Stomach (tissue), 4 donors: ENCODE results near the gene ZNF438.

ENCODE experiments used
- POLR2A ChIP-seq, 4 donors: fragments of 450-650 bp; IDR thresholded peaks; one replicate each; pipeline ENCODE4 v1.6.1; 2016; ENCODE audit warnings: antibody characterized with exemption in 4 of 4, control low read depth in 2 of 4, mild to moderate bottlenecking in 1 of 4, moderate library complexity in 1 of 4
- TF ChIP-seq, protein P1 (sequence below), 7 experiments: fragments of 450-650 bp in 4 of 7; fragments of 200-600 bp in 3 of 7; sonication (generic) in 3 of 7; IDR thresholded peaks; one replicate each; pipeline ENCODE4 v1.5.1; 2016 to 2019; ENCODE audit warnings: antibody characterized with exemption in 7 of 7, control low read depth in 2 of 7, mild to moderate bottlenecking in 1 of 7

DNA sequence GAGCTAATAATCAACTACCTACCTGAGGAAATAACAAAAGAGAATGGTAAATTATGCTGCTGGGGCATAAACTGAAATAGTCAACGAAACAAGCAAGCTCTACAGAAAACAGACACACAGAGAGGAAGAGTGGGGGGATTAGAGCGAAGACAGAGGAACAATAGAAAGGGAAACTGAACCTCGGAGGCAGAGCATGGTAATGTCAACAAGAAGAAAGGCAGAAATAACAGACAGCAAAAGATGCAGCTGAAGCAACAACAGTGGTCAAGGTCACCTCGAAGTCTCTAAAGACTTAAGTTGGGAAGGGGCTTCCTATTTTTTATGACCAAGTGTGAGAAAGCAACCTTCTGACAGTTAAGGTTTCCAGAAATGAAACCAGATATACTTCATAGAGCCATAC is 177.0 kb downstream of the ZNF438 start:
- no peak for TF ChIP-seq POLR2A (IDR thresholded peaks at IDR 0.05)
- TF ChIP-seq, protein P1, sequence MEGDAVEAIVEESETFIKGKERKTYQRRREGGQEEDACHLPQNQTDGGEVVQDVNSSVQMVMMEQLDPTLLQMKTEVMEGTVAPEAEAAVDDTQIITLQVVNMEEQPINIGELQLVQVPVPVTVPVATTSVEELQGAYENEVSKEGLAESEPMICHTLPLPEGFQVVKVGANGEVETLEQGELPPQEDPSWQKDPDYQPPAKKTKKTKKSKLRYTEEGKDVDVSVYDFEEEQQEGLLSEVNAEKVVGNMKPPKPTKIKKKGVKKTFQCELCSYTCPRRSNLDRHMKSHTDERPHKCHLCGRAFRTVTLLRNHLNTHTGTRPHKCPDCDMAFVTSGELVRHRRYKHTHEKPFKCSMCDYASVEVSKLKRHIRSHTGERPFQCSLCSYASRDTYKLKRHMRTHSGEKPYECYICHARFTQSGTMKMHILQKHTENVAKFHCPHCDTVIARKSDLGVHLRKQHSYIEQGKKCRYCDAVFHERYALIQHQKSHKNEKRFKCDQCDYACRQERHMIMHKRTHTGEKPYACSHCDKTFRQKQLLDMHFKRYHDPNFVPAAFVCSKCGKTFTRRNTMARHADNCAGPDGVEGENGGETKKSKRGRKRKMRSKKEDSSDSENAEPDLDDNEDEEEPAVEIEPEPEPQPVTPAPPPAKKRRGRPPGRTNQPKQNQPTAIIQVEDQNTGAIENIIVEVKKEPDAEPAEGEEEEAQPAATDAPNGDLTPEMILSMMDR (IDR thresholded peaks at IDR 0.05) = no peak
